NB4 (cell line): Measurements from ENCODE around the gene ADSS1.

Source experiments
- CTCF ChIP-seq: IDR thresholded peaks from one replicate; pipeline ENCODE4 v1.5.1; 2012; ENCODE audit warnings: low read depth, low read length
- MAX ChIP-seq: IDR thresholded peaks from 2 replicates; pipeline ENCODE4 v1.6.1; 2011; ENCODE audit warnings: low read depth, low read length
- MYC ChIP-seq: IDR thresholded peaks from 2 replicates; pipeline ENCODE4 v1.6.1; 2011; ENCODE audit warnings: low read depth, low read length
- POLR2A ChIP-seq: IDR thresholded peaks from 2 replicates; pipeline ENCODE4 v1.6.1; 2011; ENCODE audit warnings: mild to moderate bottlenecking; ENCODE audit not compliant: insufficient read length; ENCODE audit errors: extremely low read depth

GRCh38 chr14:104777808-104778249 is 53.8 kb downstream of the ADSS1 start:
- TF ChIP-seq CTCF (no peak), MAX (no peak), POLR2A (no peak), MYC (no peak)
